ENCODE results near the gene RGL1. TPM values are rescaled to one million over a fixed set of nuclear protein-coding genes. Genes with fewer than 3 reads are reported as not detected.

Gene RGL1
- total RNA-seq, 4 donors from 2014 or later = 4.0 to 5.1 (median 4.8) TPM

GRCh38 chr1:183936009-183936408 lies 131.1 kb downstream of the RGL1 start:
- DNase-seq (no peak), ATAC-seq (no peak)
- Histone ChIP-seq H3K4me1 (peaks cover 4 to 9% of the 10 kb centered on the region in 2 donors), H3K27me3 (no peaks in the 10 kb centered on the region), H3K27ac (peak overlapping the region in 1 of 4 donors; percentile 11), H3K9me3 (no peaks in the 10 kb centered on the region), H3K4me3 (no peak overlapping the region), H3K36me3 (no peaks in the 10 kb centered on the region)
- TF ChIP-seq CTCF (IDR thresholded peaks at IDR 0.05 in 4 of 5, conservative IDR thresholded peaks at IDR 0.05 in 1 of 5) = no peak
- TF ChIP-seq POLR2A (IDR thresholded peaks at IDR 0.05) = no peak
- in situ Hi-C loops (cut with MboI; ENCODE audit: low sequenced_read_pairs in 4 of 4) = no loop called here
- intact Hi-C loops (cut with DNase I; ENCODE audit: low total_unique reads) = no loop called here

- no peak for ATAC-seq
- in situ Hi-C loops (cut with MboI; ENCODE audit: low sequenced_read_pairs in 4 of 4) (no loop called here), intact Hi-C loops (cut with DNase I; ENCODE audit: low total_unique reads) (no loop called here)
- H3K27me3 ChIP-seq = no peaks in the 10 kb centered on the region
- H3K4me1 ChIP-seq = peaks cover 4 to 9% of the 10 kb centered on the region in 2 donors
- no peak for DNase-seq
- H3K9me3 ChIP-seq = no peaks in the 10 kb centered on the region
- no peak for TF ChIP-seq POLR2A (IDR thresholded peaks at IDR 0.05)
- no peak for TF ChIP-seq CTCF (IDR thresholded peaks at IDR 0.05 in 4 of 5, conservative IDR thresholded peaks at IDR 0.05 in 1 of 5)
- peak overlapping the region in 1 of 4 donors; percentile 11 for H3K27ac ChIP-seq
- H3K4me3 ChIP-seq = no peak overlapping the region
- H3K36me3 ChIP-seq = no peaks in the 10 kb centered on the region
Measured at GRCh38 chr1:183936791-183937190, 131.9 kb downstream of the RGL1 start.

GRCh38 chr1:183937611-183938010 lies 132.7 kb downstream of the RGL1 start:
- ATAC-seq = no peak
- TF ChIP-seq POLR2A (IDR thresholded peaks at IDR 0.05) = no peak
- TF ChIP-seq CTCF (IDR thresholded peaks at IDR 0.05 in 4 of 5, conservative IDR thresholded peaks at IDR 0.05 in 1 of 5) = no peak
- H3K27ac ChIP-seq = no peak overlapping the region

GRCh38 chr1:183941001-183941400 lies 136.1 kb downstream of the RGL1 start:
- H3K27ac ChIP-seq = peak overlapping the region; percentile 23 to 52 (median 43)
- no peaks in the 10 kb centered on the region for H3K36me3 ChIP-seq
- DNase-seq (no peak), ATAC-seq (no peak)
- H3K4me1 ChIP-seq = peaks cover 2 to 21% of the 10 kb centered on the region in 2 donors
- in situ Hi-C loops (cut with MboI; ENCODE audit: low sequenced_read_pairs in 4 of 4) (no loop called here), intact Hi-C loops (cut with DNase I; ENCODE audit: low total_unique reads) (no loop called here)
- H3K27me3 ChIP-seq = no peaks in the 10 kb centered on the region
- H3K4me3 ChIP-seq = no peak overlapping the region
- no peaks in the 10 kb centered on the region for H3K9me3 ChIP-seq
- no peak for TF ChIP-seq POLR2A (IDR thresholded peaks at IDR 0.05)
- TF ChIP-seq CTCF (IDR thresholded peaks at IDR 0.05 in 4 of 5, conservative IDR thresholded peaks at IDR 0.05 in 1 of 5) = no peak

More at GRCh38 chr1:183937611-183938010, 132.7 kb downstream of the RGL1 start:
- no peak for DNase-seq
- intact Hi-C loops (cut with DNase I; ENCODE audit: low total_unique reads) = no loop called here
- H3K36me3 ChIP-seq = no peaks in the 10 kb centered on the region
- in situ Hi-C loops (cut with MboI; ENCODE audit: low sequenced_read_pairs in 4 of 4) = no loop called here
- H3K4me1 ChIP-seq = peaks cover 2 to 5% of the 10 kb centered on the region in 2 donors
- no peaks in the 10 kb centered on the region for H3K9me3 ChIP-seq
- H3K27me3 ChIP-seq = no peaks in the 10 kb centered on the region
- H3K4me3 ChIP-seq = no peak overlapping the region
